ENCODE measurements around the gene HIVEP3.

DNA sequence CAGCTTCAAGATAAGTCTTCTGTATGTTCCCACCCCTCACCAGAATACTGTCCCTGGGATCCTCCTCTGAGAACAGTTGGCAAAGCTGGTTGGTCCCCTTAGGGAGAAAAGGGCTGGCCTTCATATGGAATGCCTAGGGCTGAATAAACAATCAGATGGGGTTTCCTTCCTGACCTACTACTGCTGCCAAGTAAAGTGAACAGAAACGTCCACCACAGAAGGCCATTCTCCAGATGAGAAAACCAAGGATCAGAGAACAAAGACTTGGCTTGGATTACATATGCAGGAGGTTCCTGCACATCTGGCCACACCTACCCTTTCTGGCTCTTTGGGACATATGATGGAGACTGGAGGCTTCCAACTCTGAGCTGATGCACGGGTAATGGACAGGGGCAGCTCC, 194.5 kb downstream of the HIVEP3 start:
- TF ChIP-seq, protein P1, sequence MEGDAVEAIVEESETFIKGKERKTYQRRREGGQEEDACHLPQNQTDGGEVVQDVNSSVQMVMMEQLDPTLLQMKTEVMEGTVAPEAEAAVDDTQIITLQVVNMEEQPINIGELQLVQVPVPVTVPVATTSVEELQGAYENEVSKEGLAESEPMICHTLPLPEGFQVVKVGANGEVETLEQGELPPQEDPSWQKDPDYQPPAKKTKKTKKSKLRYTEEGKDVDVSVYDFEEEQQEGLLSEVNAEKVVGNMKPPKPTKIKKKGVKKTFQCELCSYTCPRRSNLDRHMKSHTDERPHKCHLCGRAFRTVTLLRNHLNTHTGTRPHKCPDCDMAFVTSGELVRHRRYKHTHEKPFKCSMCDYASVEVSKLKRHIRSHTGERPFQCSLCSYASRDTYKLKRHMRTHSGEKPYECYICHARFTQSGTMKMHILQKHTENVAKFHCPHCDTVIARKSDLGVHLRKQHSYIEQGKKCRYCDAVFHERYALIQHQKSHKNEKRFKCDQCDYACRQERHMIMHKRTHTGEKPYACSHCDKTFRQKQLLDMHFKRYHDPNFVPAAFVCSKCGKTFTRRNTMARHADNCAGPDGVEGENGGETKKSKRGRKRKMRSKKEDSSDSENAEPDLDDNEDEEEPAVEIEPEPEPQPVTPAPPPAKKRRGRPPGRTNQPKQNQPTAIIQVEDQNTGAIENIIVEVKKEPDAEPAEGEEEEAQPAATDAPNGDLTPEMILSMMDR (IDR thresholded peaks at IDR 0.05; ENCODE audit: low read length) = no peak
- TF ChIP-seq EZH2 (optimal IDR thresholded peaks at IDR 0.05; ENCODE audit: low read depth, low read length) (no peak), EZH2phosphoT487 (IDR thresholded peaks at IDR 0.05; ENCODE audit: low read length) (no peak)
